Aorta (tissue), 5 donors: Measurements from ENCODE around the gene CCDC68. TPM values are rescaled to one million over a fixed set of nuclear protein-coding genes. Genes with fewer than 3 reads are reported as not detected.

Source experiments
- ATAC-seq: fragments of 200-7000 bp; cut with Tn5 transposase; one replicate; pipeline ENCODE4 v1.9.1; 2022; ENCODE audit warnings: moderate library complexity; ENCODE audit not compliant: low FRiP score
- DNase-seq, 2 donors: peaks; one replicate each; pipeline ENCODE4 v3.0.0-alpha.2; 2020
- H3K27ac ChIP-seq, 2 donors: one replicate each; pipeline ENCODE4 v1.5.1; 2013; ENCODE audit warnings: low read length in 2 of 2, mild to moderate bottlenecking in 2 of 2, moderate library complexity in 2 of 2, control low read depth in 1 of 2, inconsistent platforms in 1 of 2, low read depth in 1 of 2
- H3K27me3 ChIP-seq, 2 donors: one replicate each; pipeline ENCODE4 v1.6.1; 2013; ENCODE audit warnings: control low read depth in 1 of 2, low read length in 1 of 2, mild to moderate bottlenecking in 1 of 2, moderate library complexity in 1 of 2; ENCODE audit not compliant: insufficient read depth in 2 of 2, control insufficient read depth in 1 of 2
- H3K36me3 ChIP-seq, 2 donors: one replicate each; pipeline ENCODE4 v1.6.1; 2013; ENCODE audit warnings: control low read depth in 1 of 2, low read length in 1 of 2, mild to moderate bottlenecking in 1 of 2; ENCODE audit not compliant: insufficient read depth in 2 of 2, control insufficient read depth in 1 of 2
- H3K4me1 ChIP-seq, 2 donors: one replicate each; pipeline ENCODE4 v1.6.1; 2013; ENCODE audit warnings: low read length in 2 of 2, control low read depth in 1 of 2, mild to moderate bottlenecking in 1 of 2, moderate library complexity in 1 of 2; ENCODE audit not compliant: insufficient read depth in 2 of 2, control insufficient read depth in 1 of 2
- H3K4me3 ChIP-seq, 2 donors: one replicate each; pipeline ENCODE4 v1.5.1; 2013; ENCODE audit warnings: low read length in 2 of 2, control low read depth in 1 of 2, mild to moderate bottlenecking in 1 of 2
- H3K9me3 ChIP-seq: one replicate; pipeline ENCODE4 v1.6.1; 2013; ENCODE audit warnings: mild to moderate bottlenecking, low read length; ENCODE audit not compliant: control insufficient read depth
- WGBS, 2 donors: extraction: QIAGEN DNeasy Blood & Tissue Kit; methylation state at CpG; one replicate each; pipeline ENCODE4 v1.1.7; 2013; 5-methylcytosine and 5-hydroxymethylcytosine counted together
- intact Hi-C, 2 donors: fragments of 100-400 bp; cut with DNase I; formaldehyde crosslinking; loops; one replicate each; pipeline versions ENCODE4 v1.14.2 to v1.15.0; 2022
- polyA plus RNA-seq, 2 donors: library from polyadenylated mRNA; stranded (reverse); fragments of 200-250 nt; gene quantifications; one replicate each; pipeline ENCODE4 v1.2.3, GENCODE V29; 2013
- total RNA-seq, 2 donors: library from RNA; stranded (reverse); fragmentation: NEBNext Ultra II Directional; extraction: Animal tissue kit (Norgen Biotek cat#: 25700); gene quantifications; one replicate each; pipeline ENCODE4 v1.2.1, GENCODE V29; 2021
- donor health status: healthy with polysubstance abuse.
- donor health status: Bipolar disorder and iron deficiency.
- donor health status: DM: no; HTN: no; CAD: no.
- donor health status: DM: no; HTN: no; CAD: no.
- donor health status: DM: yes; HTN: yes; CAD: no.

The CCDC68 gene
- total and polyA plus RNA-seq, 4 donors = 1.9 to 9.4 (median 6.4) TPM

- no peaks in the 10 kb centered on the region for H3K36me3 ChIP-seq
- H3K9me3 ChIP-seq = no peaks in the 10 kb centered on the region
- DNase-seq = no peak
- H3K27ac ChIP-seq = no peak overlapping the region
- ATAC-seq = no peak
- no peaks in the 10 kb centered on the region for H3K27me3 ChIP-seq
- no peaks in the 10 kb centered on the region for H3K4me1 ChIP-seq
- no peak overlapping the region for H3K4me3 ChIP-seq
- 84 to 85% methylated on average over 4 of the region's 4 CpGs for WGBS, 2 donors
- intact Hi-C loops = no loop called here
Observed at GRCh38 chr18:54918060-54918459, 41.2 kb downstream of the CCDC68 start.

- Histone ChIP-seq H3K4me1 (no peaks in the 10 kb centered on the region), H3K9me3 (no peaks in the 10 kb centered on the region), H3K36me3 (no peaks in the 10 kb centered on the region), H3K4me3 (no peak overlapping the region), H3K27me3 (no peaks in the 10 kb centered on the region), H3K27ac (no peak overlapping the region)
- no peak for ATAC-seq
- 92 to 93% methylated on average over 3 of the region's 3 CpGs for WGBS, 2 donors
- DNase-seq = no peak
- intact Hi-C loops = no loop called here
Observed at GRCh38 chr18:54916507-54916906, 42.8 kb downstream of the CCDC68 start.

GRCh38 chr18:54914816-54915215 lies 44.4 kb downstream of the CCDC68 start:
- WGBS, 2 donors = 85 to 88% methylated on average over 4 of the region's 4 CpGs
- Histone ChIP-seq H3K36me3 (no peaks in the 10 kb centered on the region), H3K4me3 (no peak overlapping the region), H3K27ac (no peak overlapping the region), H3K4me1 (no peaks in the 10 kb centered on the region), H3K27me3 (no peaks in the 10 kb centered on the region), H3K9me3 (no peaks in the 10 kb centered on the region)
- DNase-seq (no peak), ATAC-seq (no peak)
- intact Hi-C loops = no loop called here

GRCh38 chr18:54911551-54911950 lies 47.7 kb downstream of the CCDC68 start:
- no peaks in the 10 kb centered on the region for H3K4me1 ChIP-seq
- no peaks in the 10 kb centered on the region for H3K36me3 ChIP-seq
- H3K27me3 ChIP-seq = no peaks in the 10 kb centered on the region
- ATAC-seq (no peak), DNase-seq (no peak)
- H3K9me3 ChIP-seq = no peaks in the 10 kb centered on the region
- intact Hi-C loops = no loop called here
- WGBS, 2 donors = 41 to 52% methylated on average over 2 of the region's 2 CpGs
- H3K4me3 ChIP-seq = no peak overlapping the region
- H3K27ac ChIP-seq = no peak overlapping the region

- DNase-seq = no peak
- no peaks in the 10 kb centered on the region for H3K27me3 ChIP-seq
- no peaks in the 10 kb centered on the region for H3K4me1 ChIP-seq
- H3K27ac ChIP-seq = no peak overlapping the region
- no peak overlapping the region for H3K4me3 ChIP-seq
- 50 to 56% methylated on average over 6 of the region's 6 CpGs for whole genome bisulfite sequencing, 2 donors
- no peaks in the 10 kb centered on the region for H3K9me3 ChIP-seq
- intact Hi-C loops = no loop called here
- no peak for ATAC-seq
- no peaks in the 10 kb centered on the region for H3K36me3 ChIP-seq
Observed at GRCh38 chr18:54910161-54910919, 48.9 kb downstream of the CCDC68 start.

GRCh38 chr18:54909538-54909937 lies 49.7 kb downstream of the CCDC68 start:
- 86 to 89% methylated on average over 11 of the region's 11 CpGs for WGBS, 2 donors
- DNase-seq (no peak), ATAC-seq (no peak)

GRCh38 chr18:54906331-54907185 lies 52.7 kb downstream of the CCDC68 start:
- Histone ChIP-seq H3K4me1 (no peaks in the 10 kb centered on the region), H3K27me3 (no peaks in the 10 kb centered on the region), H3K9me3 (no peaks in the 10 kb centered on the region), H3K27ac (no peak overlapping the region), H3K36me3 (no peaks in the 10 kb centered on the region), H3K4me3 (no peak overlapping the region)
- 52 to 60% methylated on average over 6 of the region's 6 CpGs for WGBS, 2 donors
- ATAC-seq (no peak), DNase-seq (no peak)
- intact Hi-C loops = no loop called here

More at GRCh38 chr18:54909538-54909937, 49.7 kb downstream of the CCDC68 start:
- Histone ChIP-seq H3K27ac (no peak overlapping the region), H3K4me3 (no peak overlapping the region), H3K9me3 (no peaks in the 10 kb centered on the region), H3K27me3 (no peaks in the 10 kb centered on the region), H3K4me1 (no peaks in the 10 kb centered on the region), H3K36me3 (no peaks in the 10 kb centered on the region)
- intact Hi-C loops = no loop called here

- WGBS, 2 donors = 98% methylated on average over 5 of the region's 5 CpGs
- intact Hi-C loops = no loop called here
- no peak overlapping the region for H3K27ac ChIP-seq
- no peaks in the 10 kb centered on the region for H3K36me3 ChIP-seq
- ATAC-seq (no peak), DNase-seq (no peak)
- H3K4me1 ChIP-seq = no peaks in the 10 kb centered on the region
- no peaks in the 10 kb centered on the region for H3K27me3 ChIP-seq
- no peaks in the 10 kb centered on the region for H3K9me3 ChIP-seq
- H3K4me3 ChIP-seq = no peak overlapping the region
Observed at GRCh38 chr18:54905629-54906028, 53.6 kb downstream of the CCDC68 start.

- Histone ChIP-seq H3K4me3 (no peak overlapping the region), H3K4me1 (no peaks in the 10 kb centered on the region), H3K27me3 (no peaks in the 10 kb centered on the region), H3K36me3 (no peaks in the 10 kb centered on the region), H3K27ac (no peak overlapping the region), H3K9me3 (no peaks in the 10 kb centered on the region)
- WGBS, 2 donors = 96 to 97% methylated on average over 2 of the region's 2 CpGs
- no peak for DNase-seq
- ATAC-seq = no peak
- intact Hi-C loops = no loop called here
Observed at GRCh38 chr18:54904581-54904980, 54.7 kb downstream of the CCDC68 start.
